Tibial nerve (tissue), 4 donors: ENCODE data around the gene CRYBA2. TPM values are rescaled to one million over a fixed set of nuclear protein-coding genes. Genes with fewer than 3 reads are reported as not detected.

ENCODE experiments used
- DNase-seq, 2 donors: peaks; one replicate each; pipeline ENCODE4 v3.0.0-alpha.2; 2019; ENCODE audit warnings: low spot score in 2 of 2
- H3K27ac ChIP-seq, 4 donors: fragments of 200-600 bp; sonication (generic) in 3 of 4; one replicate each; pipeline ENCODE4 v1.5.1; 2017 to 2019; ENCODE audit warnings: mild to moderate bottlenecking in 1 of 4
- H3K27me3 ChIP-seq, 2 donors: fragments of 200-600 bp; sonication (generic) in 1 of 2; one replicate each; pipeline versions ENCODE4 v1.5.1 to v1.6.0; 2017 to 2019
- H3K36me3 ChIP-seq, 3 donors: fragments of 200-600 bp; sonication (generic); one replicate each; pipeline ENCODE4 v1.5.1; 2018 to 2019
- H3K4me1 ChIP-seq, 4 donors: fragments of 200-600 bp; sonication (generic) in 3 of 4; one replicate each; pipeline ENCODE4 v1.5.1; 2017 to 2019
- H3K4me3 ChIP-seq, 4 donors: fragments of 200-600 bp; sonication (generic) in 3 of 4; one replicate each; pipeline ENCODE4 v1.5.1; 2017 to 2019; ENCODE audit warnings: mild to moderate bottlenecking in 1 of 4, moderate library complexity in 1 of 4
- H3K9me3 ChIP-seq, 4 donors: fragments of 200-600 bp; sonication (generic) in 3 of 4; one replicate each; pipeline ENCODE4 v1.5.1; 2017 to 2019
- CTCF ChIP-seq, 5 experiments: fragments of 200-600 bp in 3 of 5; fragments of 450-650 bp in 2 of 5; sonication (generic) in 3 of 5; IDR thresholded peaks; one replicate each; pipeline ENCODE4 v1.5.1; 2016 to 2019; ENCODE audit warnings: antibody characterized with exemption in 5 of 5, mild to moderate bottlenecking in 3 of 5, moderate library complexity in 2 of 5
- EP300 ChIP-seq, 2 donors: sonication (generic); formaldehyde crosslinking; IDR thresholded peaks; one replicate each; pipeline ENCODE4 v1.6.1; 2017; ENCODE audit warnings: antibody characterized with exemption in 2 of 2, mild to moderate bottlenecking in 1 of 2
- POLR2A ChIP-seq, 2 donors: fragments of 450-650 bp; IDR thresholded peaks; one replicate each; pipeline ENCODE4 v1.6.1; 2017; ENCODE audit warnings: antibody characterized with exemption in 2 of 2, mild to moderate bottlenecking in 2 of 2, moderate library complexity in 2 of 2
- WGBS, 2 donors: methylation state at CpG; one replicate each; pipeline ENCODE4 v1.1.5; 2018; 5-methylcytosine and 5-hydroxymethylcytosine counted together
- total RNA-seq, 4 donors: library from RNA; depleted of rRNA; stranded (reverse); fragments of >200 nt; gene quantifications; one replicate each; pipeline ENCODE4 v1.1.0, GENCODE V29; 2016

The CRYBA2 gene
- total RNA-seq, 4 donors from 2014 or later, result not detected

GRCh38 chr2:219031005-219031738 is 38.0 kb upstream of the CRYBA2 start:
- H3K27ac ChIP-seq, result no peak overlapping the region
- DNase-seq, result no peak
- H3K4me3 ChIP-seq, result no peak overlapping the region
- WGBS, 2 donors, result 64 to 70% methylated on average over 21 of the region's 21 CpGs
- TF ChIP-seq CTCF (IDR thresholded peaks at IDR 0.05), result no peak
- no peak for TF ChIP-seq EP300 (IDR thresholded peaks at IDR 0.05)
- TF ChIP-seq POLR2A (IDR thresholded peaks at IDR 0.05), result no peak
- H3K4me1 ChIP-seq, result peaks cover 0 to 2% (median 0%) of the 10 kb centered on the region in 4 donors
- H3K9me3 ChIP-seq, result no peaks in the 10 kb centered on the region
- no peaks in the 10 kb centered on the region for H3K36me3 ChIP-seq
- H3K27me3 ChIP-seq, result peaks cover 0 to 32% of the 10 kb centered on the region in 2 donors

- Histone ChIP-seq H3K4me1 (peaks cover 0 to 10% (median 0%) of the 10 kb centered on the region in 4 donors), H3K27me3 (peaks cover 0 to 32% of the 10 kb centered on the region in 2 donors), H3K9me3 (no peaks in the 10 kb centered on the region), H3K27ac (no peak overlapping the region), H3K4me3 (no peak overlapping the region), H3K36me3 (no peaks in the 10 kb centered on the region)
- TF ChIP-seq EP300 (IDR thresholded peaks at IDR 0.05) (no peak), POLR2A (IDR thresholded peaks at IDR 0.05) (no peak), CTCF (IDR thresholded peaks at IDR 0.05) (no peak)
- DNase-seq, result no peak
- 81 to 84% methylated on average over 13 to 14 of the region's 16 CpGs for WGBS, 2 donors
Observed at GRCh38 chr2:219030177-219030940, 37.1 kb upstream of the CRYBA2 start.

- Histone ChIP-seq H3K9me3 (no peaks in the 10 kb centered on the region), H3K27ac (no peak overlapping the region), H3K27me3 (peaks cover 0 to 32% of the 10 kb centered on the region in 2 donors), H3K36me3 (no peaks in the 10 kb centered on the region), H3K4me1 (peaks cover 0 to 14% (median 0%) of the 10 kb centered on the region in 4 donors), H3K4me3 (no peak overlapping the region)
- TF ChIP-seq EP300 (IDR thresholded peaks at IDR 0.05), result no peak
- peak; percentile 87 to 96 (median 94) for TF ChIP-seq CTCF (IDR thresholded peaks at IDR 0.05)
- WGBS, 2 donors, result 33 to 46% methylated on average over 9 of the region's 9 CpGs
- peak; percentile 67 to 76 for DNase-seq
Observed at GRCh38 chr2:219029829-219030165, 36.6 kb upstream of the CRYBA2 start.

- DNase-seq, result no peak
- Histone ChIP-seq H3K9me3 (no peaks in the 10 kb centered on the region), H3K27me3 (peaks cover 0 to 32% of the 10 kb centered on the region in 2 donors), H3K27ac (no peak overlapping the region), H3K4me1 (peaks cover 0 to 17% (median 0%) of the 10 kb centered on the region in 4 donors), H3K36me3 (no peaks in the 10 kb centered on the region), H3K4me3 (no peak overlapping the region)
- TF ChIP-seq EP300 (IDR thresholded peaks at IDR 0.05), result no peak
- no peak for TF ChIP-seq CTCF (IDR thresholded peaks at IDR 0.05)
- no peak for TF ChIP-seq POLR2A (IDR thresholded peaks at IDR 0.05)
- 77 to 84% methylated on average over 13 of the region's 13 CpGs for WGBS, 2 donors
Observed at GRCh38 chr2:219028996-219029828, 36.0 kb upstream of the CRYBA2 start.
